ENCODE measurements around the gene C1orf159.

- TF ChIP-seq POLR2A (IDR thresholded peaks at IDR 0.05) (no peak), CTCF (IDR thresholded peaks at IDR 0.05) (no peak)
Observed at GRCh38 chr1:1059494-1060280, 56.2 kb downstream of the C1orf159 start.

Data from esophagus squamous epithelium (tissue), 4 donors.